ENCODE results near the gene DOCK3. TPM values are rescaled to one million over a fixed set of nuclear protein-coding genes. Genes with fewer than 3 reads are reported as not detected.
"Not testable (repeated sequence)": the region's sequence is repeated elsewhere in the genome, so short reads cannot be mapped to it uniquely, and the experiment has no call there.

Gene DOCK3
- total RNA-seq, 1 experiment from 2014 or later = 0.14 TPM

GRCh38 chr3:50961386-50961785, 286.7 kb downstream of the DOCK3 start:
- Mint-ChIP-seq H3K9me3 (ENCODE audit: unreplicated experiment) (no peaks in the 10 kb centered on the region), H3K4me1 (ENCODE audit: insufficient read depth, unreplicated experiment) (no peaks in the 10 kb centered on the region), H3K27ac (ENCODE audit: low read depth, unreplicated experiment) (no peak overlapping the region), H3K27me3 (ENCODE audit: insufficient read depth, unreplicated experiment) (peaks cover 65% of the 10 kb centered on the region), H3K36me3 (ENCODE audit: insufficient read depth, unreplicated experiment) (no peaks in the 10 kb centered on the region), H3K4me3 (ENCODE audit: unreplicated experiment) (no peak overlapping the region)
- TF ChIP-seq, protein P1, sequence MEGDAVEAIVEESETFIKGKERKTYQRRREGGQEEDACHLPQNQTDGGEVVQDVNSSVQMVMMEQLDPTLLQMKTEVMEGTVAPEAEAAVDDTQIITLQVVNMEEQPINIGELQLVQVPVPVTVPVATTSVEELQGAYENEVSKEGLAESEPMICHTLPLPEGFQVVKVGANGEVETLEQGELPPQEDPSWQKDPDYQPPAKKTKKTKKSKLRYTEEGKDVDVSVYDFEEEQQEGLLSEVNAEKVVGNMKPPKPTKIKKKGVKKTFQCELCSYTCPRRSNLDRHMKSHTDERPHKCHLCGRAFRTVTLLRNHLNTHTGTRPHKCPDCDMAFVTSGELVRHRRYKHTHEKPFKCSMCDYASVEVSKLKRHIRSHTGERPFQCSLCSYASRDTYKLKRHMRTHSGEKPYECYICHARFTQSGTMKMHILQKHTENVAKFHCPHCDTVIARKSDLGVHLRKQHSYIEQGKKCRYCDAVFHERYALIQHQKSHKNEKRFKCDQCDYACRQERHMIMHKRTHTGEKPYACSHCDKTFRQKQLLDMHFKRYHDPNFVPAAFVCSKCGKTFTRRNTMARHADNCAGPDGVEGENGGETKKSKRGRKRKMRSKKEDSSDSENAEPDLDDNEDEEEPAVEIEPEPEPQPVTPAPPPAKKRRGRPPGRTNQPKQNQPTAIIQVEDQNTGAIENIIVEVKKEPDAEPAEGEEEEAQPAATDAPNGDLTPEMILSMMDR (IDR thresholded peaks at IDR 0.05; ENCODE audit: unreplicated experiment) = no peak
- BruUV-seq (replicated peaks) = no TSS peak
- POLR2A ChIA-PET = no interaction called here
- intact Hi-C loops (cut with micrococcal nuclease) = no loop called here
- CTCF ChIA-PET = no interaction called here
- no peak for DNase-seq (ENCODE audit: unreplicated experiment)

- H3K36me3 Mint-ChIP-seq (ENCODE audit: insufficient read depth, unreplicated experiment) = no peaks in the 10 kb centered on the region
- H3K4me1 Mint-ChIP-seq (ENCODE audit: insufficient read depth, unreplicated experiment) = no peaks in the 10 kb centered on the region
- no peak overlapping the region for H3K4me3 Mint-ChIP-seq (ENCODE audit: unreplicated experiment)
- BruUV-seq (replicated peaks) = no TSS peak
- H3K27ac Mint-ChIP-seq (ENCODE audit: low read depth, unreplicated experiment) = no peak overlapping the region
- H3K27me3 Mint-ChIP-seq (ENCODE audit: insufficient read depth, unreplicated experiment) = peaks cover 7% of the 10 kb centered on the region
- TF ChIP-seq, protein P1 (IDR thresholded peaks at IDR 0.05; ENCODE audit: unreplicated experiment) = peak; percentile 73
- intact Hi-C loops (cut with micrococcal nuclease) = loop anchor here (2.0 to 10.0 kb wide), 3 partner anchors 133 to 401 kb away; partner anchors contain the start of gene MAPKAPK3
- ChIA-PET POLR2A (no interaction called here), CTCF (interaction anchor here (0.6 to 1.9 kb wide), 27 partner anchors 8 to 421 kb away, joined by 3 to 16 read pairs (median 4); no protein-coding TSS in a partner anchor)
- no peaks in the 10 kb centered on the region for H3K9me3 Mint-ChIP-seq (ENCODE audit: unreplicated experiment)
- peak; percentile 59 for DNase-seq (ENCODE audit: unreplicated experiment)
Measured at GRCh38 chr3:50971487-50971924, 296.8 kb downstream of the DOCK3 start.

GRCh38 chr3:50972029-50972428, 297.3 kb downstream of the DOCK3 start:
- ChIA-PET CTCF (interaction anchor here (0.6 to 1.9 kb wide), 31 partner anchors 9 to 587 kb away, joined by 3 to 16 read pairs (median 4); no protein-coding TSS in a partner anchor), POLR2A (no interaction called here)
- TF ChIP-seq, protein P1 (IDR thresholded peaks at IDR 0.05; ENCODE audit: unreplicated experiment) = no peak
- Mint-ChIP-seq H3K27ac (ENCODE audit: low read depth, unreplicated experiment) (no peak overlapping the region), H3K4me3 (ENCODE audit: unreplicated experiment) (no peak overlapping the region), H3K9me3 (ENCODE audit: unreplicated experiment) (no peaks in the 10 kb centered on the region), H3K27me3 (ENCODE audit: insufficient read depth, unreplicated experiment) (peaks cover 1% of the 10 kb centered on the region), H3K36me3 (ENCODE audit: insufficient read depth, unreplicated experiment) (no peaks in the 10 kb centered on the region), H3K4me1 (ENCODE audit: insufficient read depth, unreplicated experiment) (no peaks in the 10 kb centered on the region)
- no TSS peak for BruUV-seq (replicated peaks)
- intact Hi-C loops (cut with micrococcal nuclease) = loop anchor here (10.0 kb wide), 1 partner anchor 133 kb away; no protein-coding TSS in a partner anchor
- DNase-seq (ENCODE audit: unreplicated experiment) = no peak

- CTCF ChIA-PET; H3K9me3 Mint-ChIP-seq (ENCODE audit: unreplicated experiment); H3K4me3 Mint-ChIP-seq (ENCODE audit: unreplicated experiment); H3K36me3 Mint-ChIP-seq (ENCODE audit: insufficient read depth, unreplicated experiment); H3K27ac Mint-ChIP-seq (ENCODE audit: low read depth, unreplicated experiment); POLR2A ChIA-PET; BruUV-seq (replicated peaks); H3K4me1 Mint-ChIP-seq (ENCODE audit: insufficient read depth, unreplicated experiment); DNase-seq (ENCODE audit: unreplicated experiment): not testable (repeated sequence)
- peaks cover 26% of the 10 kb centered on the region for H3K27me3 Mint-ChIP-seq (ENCODE audit: insufficient read depth, unreplicated experiment)
- intact Hi-C loops (cut with micrococcal nuclease) = loop anchor here (10.0 kb wide), 1 partner anchor 126 kb away; no protein-coding TSS in a partner anchor
Measured at GRCh38 chr3:50978586-50978985, 303.9 kb downstream of the DOCK3 start.
